ENCODE data around the gene SMPX. TPM values are rescaled to one million over a fixed set of nuclear protein-coding genes. Genes with fewer than 3 reads are reported as not detected.

Gene SMPX
- total RNA-seq, 1 donor from 2014 or later, result not detected

- Mint-ChIP-seq H3K9me3 (ENCODE audit: unreplicated experiment) (peaks cover 3% of the 10 kb centered on the region), H3K4me1 (ENCODE audit: low read depth, unreplicated experiment) (no peaks in the 10 kb centered on the region), H3K4me3 (ENCODE audit: unreplicated experiment) (no peak overlapping the region), H3K27ac (ENCODE audit: unreplicated experiment) (no peak overlapping the region), H3K36me3 (ENCODE audit: unreplicated experiment) (no peaks in the 10 kb centered on the region), H3K27me3 (ENCODE audit: unreplicated experiment) (peaks cover 7% of the 10 kb centered on the region)
- no peak for TF ChIP-seq CTCF (IDR thresholded peaks at IDR 0.05; ENCODE audit: partially characterized antibody, unreplicated experiment)
- no peak for DNase-seq
Observed at GRCh38 chrX:21662761-21663160, 95.2 kb downstream of the SMPX start.

- H3K36me3 Mint-ChIP-seq (ENCODE audit: unreplicated experiment), result no peaks in the 10 kb centered on the region
- H3K4me1 Mint-ChIP-seq (ENCODE audit: low read depth, unreplicated experiment), result no peaks in the 10 kb centered on the region
- no peak overlapping the region for H3K4me3 Mint-ChIP-seq (ENCODE audit: unreplicated experiment)
- peaks cover 7% of the 10 kb centered on the region for H3K27me3 Mint-ChIP-seq (ENCODE audit: unreplicated experiment)
- H3K27ac Mint-ChIP-seq (ENCODE audit: unreplicated experiment), result no peak overlapping the region
- H3K9me3 Mint-ChIP-seq (ENCODE audit: unreplicated experiment), result peaks cover 3% of the 10 kb centered on the region
- DNase-seq, result no peak
- no peak for TF ChIP-seq CTCF (IDR thresholded peaks at IDR 0.05; ENCODE audit: partially characterized antibody, unreplicated experiment)
Observed at GRCh38 chrX:21661316-21661715, 96.6 kb downstream of the SMPX start.

GRCh38 chrX:21660156-21660555 lies 97.8 kb downstream of the SMPX start:
- no peak overlapping the region for H3K4me3 Mint-ChIP-seq (ENCODE audit: unreplicated experiment)
- DNase-seq, result no peak
- H3K9me3 Mint-ChIP-seq (ENCODE audit: unreplicated experiment), result peaks cover 3% of the 10 kb centered on the region
- H3K27me3 Mint-ChIP-seq (ENCODE audit: unreplicated experiment), result peaks cover 7% of the 10 kb centered on the region
- H3K36me3 Mint-ChIP-seq (ENCODE audit: unreplicated experiment), result no peaks in the 10 kb centered on the region
- H3K27ac Mint-ChIP-seq (ENCODE audit: unreplicated experiment), result no peak overlapping the region
- no peak for TF ChIP-seq CTCF (IDR thresholded peaks at IDR 0.05; ENCODE audit: partially characterized antibody, unreplicated experiment)
- H3K4me1 Mint-ChIP-seq (ENCODE audit: low read depth, unreplicated experiment), result no peaks in the 10 kb centered on the region

- no peak for TF ChIP-seq CTCF (IDR thresholded peaks at IDR 0.05; ENCODE audit: partially characterized antibody, unreplicated experiment)
- no peaks in the 10 kb centered on the region for H3K36me3 Mint-ChIP-seq (ENCODE audit: unreplicated experiment)
- peak overlapping the region; percentile 74 for H3K4me3 Mint-ChIP-seq (ENCODE audit: unreplicated experiment)
- no peak for DNase-seq
- peaks cover 5% of the 10 kb centered on the region for H3K27me3 Mint-ChIP-seq (ENCODE audit: unreplicated experiment)
- H3K4me1 Mint-ChIP-seq (ENCODE audit: low read depth, unreplicated experiment), result no peaks in the 10 kb centered on the region
- H3K9me3 Mint-ChIP-seq (ENCODE audit: unreplicated experiment), result peaks cover 3% of the 10 kb centered on the region
- H3K27ac Mint-ChIP-seq (ENCODE audit: unreplicated experiment), result no peak overlapping the region
Observed at GRCh38 chrX:21659320-21659719, 98.6 kb downstream of the SMPX start.

- H3K27me3 Mint-ChIP-seq (ENCODE audit: unreplicated experiment), result peaks cover 5% of the 10 kb centered on the region
- no peak overlapping the region for H3K27ac Mint-ChIP-seq (ENCODE audit: unreplicated experiment)
- H3K4me1 Mint-ChIP-seq (ENCODE audit: low read depth, unreplicated experiment), result no peaks in the 10 kb centered on the region
- no peaks in the 10 kb centered on the region for H3K36me3 Mint-ChIP-seq (ENCODE audit: unreplicated experiment)
- H3K4me3 Mint-ChIP-seq (ENCODE audit: unreplicated experiment), result peak overlapping the region; percentile 74
- H3K9me3 Mint-ChIP-seq (ENCODE audit: unreplicated experiment), result peaks cover 3% of the 10 kb centered on the region
- no peak for TF ChIP-seq CTCF (IDR thresholded peaks at IDR 0.05; ENCODE audit: partially characterized antibody, unreplicated experiment)
- DNase-seq, result no peak
Observed at GRCh38 chrX:21658746-21659145, 99.2 kb downstream of the SMPX start.
